Measurements from ENCODE around the gene MBP.

Gene MBP

GRCh38 chr18:77116201-77117080 is 16.1 kb downstream of the MBP start:
- TF ChIP-seq POLR2A (IDR thresholded peaks at IDR 0.05; ENCODE audit: extremely low read depth, insufficient read length): no peak
- no peak for TF ChIP-seq MAX (IDR thresholded peaks at IDR 0.05; ENCODE audit: low read depth, low read length)
- TF ChIP-seq MYC (IDR thresholded peaks at IDR 0.05; ENCODE audit: low read depth, low read length): no peak
- TF ChIP-seq, protein P1, sequence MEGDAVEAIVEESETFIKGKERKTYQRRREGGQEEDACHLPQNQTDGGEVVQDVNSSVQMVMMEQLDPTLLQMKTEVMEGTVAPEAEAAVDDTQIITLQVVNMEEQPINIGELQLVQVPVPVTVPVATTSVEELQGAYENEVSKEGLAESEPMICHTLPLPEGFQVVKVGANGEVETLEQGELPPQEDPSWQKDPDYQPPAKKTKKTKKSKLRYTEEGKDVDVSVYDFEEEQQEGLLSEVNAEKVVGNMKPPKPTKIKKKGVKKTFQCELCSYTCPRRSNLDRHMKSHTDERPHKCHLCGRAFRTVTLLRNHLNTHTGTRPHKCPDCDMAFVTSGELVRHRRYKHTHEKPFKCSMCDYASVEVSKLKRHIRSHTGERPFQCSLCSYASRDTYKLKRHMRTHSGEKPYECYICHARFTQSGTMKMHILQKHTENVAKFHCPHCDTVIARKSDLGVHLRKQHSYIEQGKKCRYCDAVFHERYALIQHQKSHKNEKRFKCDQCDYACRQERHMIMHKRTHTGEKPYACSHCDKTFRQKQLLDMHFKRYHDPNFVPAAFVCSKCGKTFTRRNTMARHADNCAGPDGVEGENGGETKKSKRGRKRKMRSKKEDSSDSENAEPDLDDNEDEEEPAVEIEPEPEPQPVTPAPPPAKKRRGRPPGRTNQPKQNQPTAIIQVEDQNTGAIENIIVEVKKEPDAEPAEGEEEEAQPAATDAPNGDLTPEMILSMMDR (IDR thresholded peaks at IDR 0.05; ENCODE audit: low read depth, low read length): no peak
- DNase-seq (ENCODE audit: low read depth): no peak
- H3K4me3 ChIP-seq (ENCODE audit: low read depth, low read length): no peak overlapping the region

GRCh38 chr18:77115192-77115953 is 17.2 kb downstream of the MBP start:
- H3K4me3 ChIP-seq (ENCODE audit: low read depth, low read length): no peak overlapping the region
- TF ChIP-seq, protein P1 (IDR thresholded peaks at IDR 0.05; ENCODE audit: low read depth, low read length): no peak
- TF ChIP-seq MAX (IDR thresholded peaks at IDR 0.05; ENCODE audit: low read depth, low read length) (no peak), POLR2A (IDR thresholded peaks at IDR 0.05; ENCODE audit: extremely low read depth, insufficient read length) (no peak), MYC (IDR thresholded peaks at IDR 0.05; ENCODE audit: low read depth, low read length) (no peak)
- no peak for DNase-seq (ENCODE audit: low read depth)

GRCh38 chr18:77114415-77115191 is 18.0 kb downstream of the MBP start:
- DNase-seq (ENCODE audit: low read depth): peak; percentile 96
- H3K4me3 ChIP-seq (ENCODE audit: low read depth, low read length): no peak overlapping the region
- TF ChIP-seq POLR2A (IDR thresholded peaks at IDR 0.05; ENCODE audit: extremely low read depth, insufficient read length) (no peak), MYC (IDR thresholded peaks at IDR 0.05; ENCODE audit: low read depth, low read length) (peak; percentile 77), MAX (IDR thresholded peaks at IDR 0.05; ENCODE audit: low read depth, low read length) (peak; percentile 94)
- TF ChIP-seq, protein P1 (IDR thresholded peaks at IDR 0.05; ENCODE audit: low read depth, low read length): no peak

- DNase-seq (ENCODE audit: low read depth): no peak
- no peak overlapping the region for H3K4me3 ChIP-seq (ENCODE audit: low read depth, low read length)
- no peak for TF ChIP-seq MYC (IDR thresholded peaks at IDR 0.05; ENCODE audit: low read depth, low read length)
Measured at GRCh38 chr18:77114152-77114414, 18.5 kb downstream of the MBP start.

- TF ChIP-seq, protein P1 (IDR thresholded peaks at IDR 0.05; ENCODE audit: low read depth, low read length): no peak
- TF ChIP-seq MAX (IDR thresholded peaks at IDR 0.05; ENCODE audit: low read depth, low read length): no peak
- TF ChIP-seq MYC (IDR thresholded peaks at IDR 0.05; ENCODE audit: low read depth, low read length): no peak
- no peak for TF ChIP-seq POLR2A (IDR thresholded peaks at IDR 0.05; ENCODE audit: extremely low read depth, insufficient read length)
- no peak for DNase-seq (ENCODE audit: low read depth)
- no peak overlapping the region for H3K4me3 ChIP-seq (ENCODE audit: low read depth, low read length)
Measured at GRCh38 chr18:77113361-77114151, 19.0 kb downstream of the MBP start.
